DLD1 (cell line): ENCODE results near the gene PPARG.

Experiments
- in situ Hi-C: cut with HindIII; loops from 2 replicates; pipeline ENCODE4 v1.10.0; 2017; ENCODE audit warnings: low sequenced_read_pairs

PPARG gene

GRCh38 chr3:12408984-12409683 is 120.3 kb downstream of the PPARG start:
- in situ Hi-C loops = no loop called here

- in situ Hi-C loops = no loop called here
Observed at GRCh38 chr3:12409684-12410596, 121.1 kb downstream of the PPARG start.

GRCh38 chr3:12413721-12414255 is 124.9 kb downstream of the PPARG start:
- in situ Hi-C loops = no loop called here

GRCh38 chr3:12415014-12415680 is 126.3 kb downstream of the PPARG start:
- in situ Hi-C loops = no loop called here

GRCh38 chr3:12416731-12417130 is 127.9 kb downstream of the PPARG start:
- in situ Hi-C loops = no loop called here

- in situ Hi-C loops = no loop called here
Observed at GRCh38 chr3:12420393-12420792, 131.5 kb downstream of the PPARG start.

GRCh38 chr3:12421132-12421531 is 132.3 kb downstream of the PPARG start:
- in situ Hi-C loops = no loop called here

GRCh38 chr3:12423131-12423530 is 134.3 kb downstream of the PPARG start:
- in situ Hi-C loops = no loop called here

GRCh38 chr3:12423918-12424630 is 135.2 kb downstream of the PPARG start:
- in situ Hi-C loops = no loop called here

- in situ Hi-C loops = no loop called here
Observed at GRCh38 chr3:12424635-12425319, 135.9 kb downstream of the PPARG start.

- in situ Hi-C loops = no loop called here
Observed at GRCh38 chr3:12425850-12426579, 137.1 kb downstream of the PPARG start.

- in situ Hi-C loops = no loop called here
Observed at GRCh38 chr3:12427551-12427950, 138.7 kb downstream of the PPARG start.

- in situ Hi-C loops = no loop called here
Observed at GRCh38 chr3:12428126-12428525, 139.3 kb downstream of the PPARG start.

- in situ Hi-C loops = no loop called here
Observed at GRCh38 chr3:12430086-12430485, 141.2 kb downstream of the PPARG start.

GRCh38 chr3:12433823-12434222 is 145.0 kb downstream of the PPARG start:
- in situ Hi-C loops = no loop called here

GRCh38 chr3:12436514-12437220 is 147.8 kb downstream of the PPARG start:
- in situ Hi-C loops = no loop called here

- in situ Hi-C loops = no loop called here
Observed at GRCh38 chr3:12437221-12437605, 148.3 kb downstream of the PPARG start.

- in situ Hi-C loops = no loop called here
Observed at GRCh38 chr3:12437861-12438260, 149.0 kb downstream of the PPARG start.

GRCh38 chr3:12438318-12438717 is 149.4 kb downstream of the PPARG start:
- in situ Hi-C loops = no loop called here
